HEK293 (cell line): ENCODE results near the gene TUBD1.

Experiments used
- CTCF ChIP-seq: fragments of 450-650 bp; formaldehyde crosslinking; IDR thresholded peaks from 2 replicates; pipeline ENCODE4 v1.5.1; 2016; ENCODE audit warnings: missing biosample characterization, missing genetic modification characterization
- GLIS1 ChIP-seq: fragments of 450-650 bp; formaldehyde crosslinking; IDR thresholded peaks from 2 replicates; pipeline ENCODE4 v1.5.1; 2016; ENCODE audit warnings: missing biosample characterization, missing genetic modification characterization
- HIC1 ChIP-seq: fragments of 450-650 bp; formaldehyde crosslinking; IDR thresholded peaks from 2 replicates; pipeline ENCODE4 v1.5.1; 2016; ENCODE audit warnings: missing biosample characterization, missing genetic modification characterization
- OSR2 ChIP-seq: fragments of 450-650 bp; formaldehyde crosslinking; IDR thresholded peaks from 2 replicates; pipeline ENCODE4 v1.5.1; 2016; ENCODE audit warnings: missing biosample characterization, missing genetic modification characterization
- PRDM10 ChIP-seq: fragments of 450-650 bp; formaldehyde crosslinking; IDR thresholded peaks from 2 replicates; pipeline ENCODE4 v1.5.1; 2016; ENCODE audit warnings: missing biosample characterization, missing genetic modification characterization
- SCRT2 ChIP-seq: fragments of 450-650 bp; formaldehyde crosslinking; IDR thresholded peaks from 2 replicates; pipeline ENCODE4 v1.5.1; 2016; ENCODE audit warnings: missing biosample characterization, missing genetic modification characterization
- ZEB2 ChIP-seq: fragments of 450-650 bp; formaldehyde crosslinking; IDR thresholded peaks from 2 replicates; pipeline ENCODE4 v1.5.1; 2016; ENCODE audit warnings: missing biosample characterization, missing genetic modification characterization
- ZIC2 ChIP-seq: fragments of 450-650 bp; formaldehyde crosslinking; IDR thresholded peaks from 2 replicates; pipeline ENCODE4 v1.5.1; 2016; ENCODE audit warnings: missing biosample characterization, missing genetic modification characterization
- ZNF148 ChIP-seq: fragments of 450-650 bp; formaldehyde crosslinking; IDR thresholded peaks from 2 replicates; pipeline ENCODE4 v1.5.0; 2017; ENCODE audit warnings: missing biosample characterization, missing genetic modification characterization, borderline replicate concordance
- ZNF18 ChIP-seq: fragments of 450-650 bp; formaldehyde crosslinking; IDR thresholded peaks from 2 replicates; pipeline ENCODE4 v1.5.1; 2016; ENCODE audit warnings: missing biosample characterization, missing genetic modification characterization
- ZNF2 ChIP-seq: fragments of 450-650 bp; formaldehyde crosslinking; IDR thresholded peaks from 2 replicates; pipeline ENCODE4 v1.5.1; 2016; ENCODE audit warnings: missing biosample characterization, missing genetic modification characterization
- ZNF223 ChIP-seq: fragments of 450-650 bp; formaldehyde crosslinking; IDR thresholded peaks from 2 replicates; pipeline ENCODE4 v1.5.1; 2016; ENCODE audit warnings: missing biosample characterization, missing genetic modification characterization
- ZNF362 ChIP-seq: fragments of 450-650 bp; formaldehyde crosslinking; IDR thresholded peaks from 2 replicates; pipeline ENCODE4 v1.5.1; 2016; ENCODE audit warnings: missing biosample characterization, missing genetic modification characterization
- ZNF433 ChIP-seq: fragments of 450-650 bp; formaldehyde crosslinking; IDR thresholded peaks from 2 replicates; pipeline ENCODE4 v1.5.1; 2016; ENCODE audit warnings: missing biosample characterization, missing genetic modification characterization, low read depth
- ZNF513 ChIP-seq: fragments of 450-650 bp; IDR thresholded peaks from 2 replicates; pipeline ENCODE4 v1.5.1; 2018; ENCODE audit warnings: missing biosample characterization, missing genetic modification characterization
- ZNF549 ChIP-seq: fragments of 450-650 bp; IDR thresholded peaks from 2 replicates; pipeline ENCODE4 v1.5.1; 2018; ENCODE audit warnings: missing biosample characterization, missing genetic modification characterization, mild to moderate bottlenecking, inconsistent platforms, moderate library complexity
- ZNF558 ChIP-seq: fragments of 450-650 bp; formaldehyde crosslinking; IDR thresholded peaks from 2 replicates; pipeline ENCODE4 v1.5.1; 2016; ENCODE audit warnings: missing biosample characterization, missing genetic modification characterization
- ZNF561 ChIP-seq: fragments of 450-650 bp; IDR thresholded peaks from 2 replicates; pipeline ENCODE4 v1.5.1; 2018; ENCODE audit warnings: missing biosample characterization, missing genetic modification characterization, borderline replicate concordance
- ZNF692 ChIP-seq: fragments of 450-650 bp; formaldehyde crosslinking; IDR thresholded peaks from 2 replicates; pipeline ENCODE4 v1.5.1; 2016; ENCODE audit warnings: missing biosample characterization, missing genetic modification characterization

TUBD1 gene

GRCh38 chr17:59899099-59899498 lies 6.4 kb upstream of the TUBD1 start (continued):
- TF ChIP-seq CTCF (no peak), ZNF223 (tag by site-specific recombination) (no peak), ZNF18 (tag by site-specific recombination) (peak; percentile 62; the same call in 1 of the 2 replicates), SCRT2 (tag by site-specific recombination) (no peak), ZNF561 (tag by site-specific recombination) (no peak), ZNF513 (no peak), PRDM10 (tag by site-specific recombination) (peak; percentile 96), HIC1 (tag by site-specific recombination) (no peak), OSR2 (tag by site-specific recombination) (peak; percentile 78), ZNF558 (tag by site-specific recombination) (0 out of 2 replicates have a peak, but pooled peaks have one; percentile 14), ZNF692 (tag by site-specific recombination) (no peak), ZNF549 (tag by site-specific recombination) (no peak), ZEB2 (tag by site-specific recombination) (no peak), ZNF2 (tag by site-specific recombination) (no peak), ZNF433 (no peak), ZNF362 (tag by site-specific recombination) (0 out of 2 replicates have a peak, but pooled peaks have one; percentile 66), GLIS1 (tag by site-specific recombination) (peak; percentile 40), ZIC2 (tag by site-specific recombination) (no peak), ZNF148 (tag by site-specific recombination) (no peak)
